Stimulated activated CD4-positive, alpha-beta T cell treated with anti-CD3 and anti-CD28 coated beads, Interleukin-12 subunit alpha, Interleukin-12 subunit beta, amount 100 ng/mL, for 24 hours (primary cell): ENCODE measurements around the gene INSYN2B.
"Not testable (repeated sequence)": the region's sequence is repeated elsewhere in the genome, so short reads cannot be mapped to it uniquely, and the experiment has no call there.

Experiments
- DNase-seq, 2 experiments: peaks; one replicate each; pipeline ENCODE4 v3.0.0-alpha.2; 2020; ENCODE audit warnings: low read depth in 2 of 2

The INSYN2B gene

GRCh38 chr5:169971780-169972179 is 8.5 kb downstream of the INSYN2B start:
- DNase-seq: no peak

- no peak for DNase-seq
Observed at GRCh38 chr5:169970911-169971765, 9.2 kb downstream of the INSYN2B start.

GRCh38 chr5:169970339-169970738 is 10.0 kb downstream of the INSYN2B start:
- DNase-seq: no peak

- DNase-seq: no peak
Observed at GRCh38 chr5:169964246-169964645, 16.0 kb downstream of the INSYN2B start.

GRCh38 chr5:169960659-169961058 is 19.6 kb downstream of the INSYN2B start:
- DNase-seq: no peak

- no peak for DNase-seq
Observed at GRCh38 chr5:169958278-169958677, 22.0 kb downstream of the INSYN2B start.

- no peak for DNase-seq
Observed at GRCh38 chr5:169956756-169957155, 23.5 kb downstream of the INSYN2B start.

- no peak for DNase-seq
Observed at GRCh38 chr5:169956126-169956525, 24.2 kb downstream of the INSYN2B start.

GRCh38 chr5:169954786-169955185 is 25.5 kb downstream of the INSYN2B start:
- no peak for DNase-seq

GRCh38 chr5:169953196-169953595 is 27.1 kb downstream of the INSYN2B start:
- not testable (repeated sequence) for DNase-seq

GRCh38 chr5:169950333-169950732 is 30.0 kb downstream of the INSYN2B start:
- no peak for DNase-seq

GRCh38 chr5:169946743-169947295 is 33.5 kb downstream of the INSYN2B start:
- no peak for DNase-seq

- no peak for DNase-seq
Observed at GRCh38 chr5:169945831-169946261, 34.4 kb downstream of the INSYN2B start.

GRCh38 chr5:169944922-169945680 is 35.2 kb downstream of the INSYN2B start:
- no peak for DNase-seq

GRCh38 chr5:169944115-169944514 is 36.2 kb downstream of the INSYN2B start:
- DNase-seq: no peak

GRCh38 chr5:169943026-169943425 is 37.3 kb downstream of the INSYN2B start:
- no peak for DNase-seq

GRCh38 chr5:169942181-169942580 is 38.1 kb downstream of the INSYN2B start:
- no peak for DNase-seq

- no peak for DNase-seq
Observed at GRCh38 chr5:169941542-169941941, 38.8 kb downstream of the INSYN2B start.

GRCh38 chr5:169939731-169940130 is 40.6 kb downstream of the INSYN2B start:
- no peak for DNase-seq

- DNase-seq: no peak
Observed at GRCh38 chr5:169938439-169938838, 41.9 kb downstream of the INSYN2B start.

GRCh38 chr5:169935762-169936161 is 44.5 kb downstream of the INSYN2B start:
- no peak for DNase-seq

- DNase-seq: no peak
Observed at GRCh38 chr5:169934990-169935389, 45.3 kb downstream of the INSYN2B start.

GRCh38 chr5:169933616-169934015 is 46.7 kb downstream of the INSYN2B start:
- no peak for DNase-seq
